GM12892 (cell line): ENCODE data around the gene COL26A1.

Experiments used
- DNase-seq: peaks from one replicate; pipeline ENCODE4 v3.0.0; 2011; ENCODE audit not compliant: insufficient read length
- FAIRE-seq: peaks from 2 replicates; lab custom pipeline; 2011; peaks lifted over from hg19 to GRCh38; lab: Jason Lieb, UNC
- POLR2A ChIP-seq: IDR thresholded peaks from 2 replicates; pipeline ENCODE4 v1.6.1; 2011; ENCODE audit warnings: low read depth, low read length, control low read depth
- POLR2AphosphoS5 ChIP-seq: IDR thresholded peaks from 2 replicates; pipeline ENCODE4 v1.6.1; 2011; ENCODE audit warnings: low read depth, low read length, control low read depth
- TAF1 ChIP-seq: IDR thresholded peaks from 2 replicates; pipeline ENCODE4 v1.6.1; 2011; ENCODE audit warnings: low read depth, mild to moderate bottlenecking, control low read depth, low read length, borderline replicate concordance

Gene COL26A1

GRCh38 chr7:101397770-101398324 is 35.2 kb downstream of the COL26A1 start:
- TF ChIP-seq POLR2A: no peak
- TF ChIP-seq TAF1: no peak
- no peak for TF ChIP-seq POLR2AphosphoS5
- FAIRE-seq (no peak), DNase-seq (no peak)

- TF ChIP-seq POLR2A (no peak), POLR2AphosphoS5 (no peak), TAF1 (no peak)
- DNase-seq (no peak), FAIRE-seq (no peak)
These were observed 36.0 kb downstream of the COL26A1 start for GRCh38 chr7:101398396-101399289.

DNA sequence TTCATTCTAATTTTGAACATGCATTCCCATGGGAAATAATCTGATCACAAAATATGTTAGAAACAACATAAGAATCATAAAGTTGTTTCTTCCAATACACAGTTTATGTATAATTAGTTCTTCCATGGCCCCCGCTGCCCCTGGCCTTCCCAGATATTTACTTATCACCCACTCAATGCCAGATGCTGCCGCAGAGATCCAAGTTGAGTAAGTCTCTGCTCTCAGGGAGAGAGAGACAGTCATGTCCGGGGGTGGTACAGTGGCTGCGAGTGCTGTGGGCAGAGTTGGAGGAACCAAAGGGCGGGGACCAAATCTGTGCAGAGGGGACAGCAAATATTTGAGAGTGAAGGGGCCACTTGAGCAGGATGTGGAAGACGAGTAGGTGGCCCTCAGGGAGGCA is 37.1 kb downstream of the COL26A1 start:
- no peak for DNase-seq
- TF ChIP-seq POLR2AphosphoS5: no peak
- TF ChIP-seq POLR2A: no peak
- TF ChIP-seq TAF1: no peak
- no peak for FAIRE-seq

DNA sequence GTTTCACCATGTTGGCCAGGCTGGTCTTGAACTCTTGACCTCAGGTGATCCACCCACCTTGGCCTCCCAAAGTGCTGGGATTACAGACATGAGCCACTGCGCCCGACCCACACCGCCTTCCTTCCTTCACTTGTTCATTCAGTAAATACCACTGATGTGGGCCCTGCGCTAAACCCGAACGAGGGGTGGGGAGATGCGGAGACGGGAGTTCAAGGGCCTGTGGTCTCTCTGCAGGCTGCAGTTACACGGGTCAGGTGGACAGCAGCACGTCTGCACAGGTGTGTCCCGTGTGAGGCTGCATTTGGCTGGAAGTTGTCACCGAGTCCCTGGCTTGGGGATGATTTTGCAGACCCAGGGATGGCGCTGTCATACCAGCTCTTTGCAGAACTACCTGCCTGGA is 38.1 kb downstream of the COL26A1 start:
- no peak for FAIRE-seq

DNA sequence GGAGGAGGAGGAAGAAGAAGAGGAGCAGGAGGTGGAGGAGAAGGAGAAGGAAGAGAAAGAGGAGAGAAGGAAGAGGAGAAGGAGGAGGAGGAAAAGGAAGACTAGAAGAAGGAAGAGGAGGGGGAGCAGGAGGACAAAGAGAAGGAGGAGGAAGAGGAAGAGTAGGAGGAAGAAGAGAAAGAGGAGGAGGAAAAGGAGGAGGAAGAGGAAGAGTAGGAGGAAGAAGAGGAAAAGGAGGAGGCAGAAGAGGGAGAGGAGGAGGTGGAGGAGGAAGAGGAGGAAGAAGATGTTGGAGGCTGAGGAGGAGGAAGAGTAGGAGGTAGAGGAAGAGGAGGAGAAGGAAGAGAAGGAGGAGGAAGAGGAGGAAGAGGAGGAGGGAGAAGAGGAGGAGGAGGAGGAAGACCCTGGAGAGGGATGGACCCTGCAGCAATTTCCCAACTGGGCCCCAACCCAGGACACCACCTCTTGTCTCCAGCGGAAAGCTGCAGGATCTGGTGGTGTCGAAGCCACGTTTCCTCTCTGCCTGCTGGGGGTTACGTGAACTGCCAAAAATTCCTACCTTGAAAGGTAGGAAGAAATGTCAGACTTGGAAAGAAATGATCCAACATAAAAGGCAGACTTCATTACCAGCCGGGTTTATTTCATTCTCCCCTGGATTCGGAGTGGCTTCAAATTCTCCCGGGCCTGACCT is 38.9 kb downstream of the COL26A1 start:
- no peak for FAIRE-seq

More for the DNA sequence above, 38.1 kb downstream of the COL26A1 start:
- TF ChIP-seq POLR2AphosphoS5 (no peak), TAF1 (no peak), POLR2A (no peak)
- no peak for DNase-seq

GRCh38 chr7:101402081-101402779 is 39.6 kb downstream of the COL26A1 start:
- TF ChIP-seq TAF1 (no peak), POLR2AphosphoS5 (no peak), POLR2A (no peak)
- DNase-seq (no peak), FAIRE-seq (no peak)

More for the DNA sequence above, 38.9 kb downstream of the COL26A1 start:
- DNase-seq: no peak
- TF ChIP-seq POLR2A (no peak), POLR2AphosphoS5 (no peak), TAF1 (no peak)

DNA sequence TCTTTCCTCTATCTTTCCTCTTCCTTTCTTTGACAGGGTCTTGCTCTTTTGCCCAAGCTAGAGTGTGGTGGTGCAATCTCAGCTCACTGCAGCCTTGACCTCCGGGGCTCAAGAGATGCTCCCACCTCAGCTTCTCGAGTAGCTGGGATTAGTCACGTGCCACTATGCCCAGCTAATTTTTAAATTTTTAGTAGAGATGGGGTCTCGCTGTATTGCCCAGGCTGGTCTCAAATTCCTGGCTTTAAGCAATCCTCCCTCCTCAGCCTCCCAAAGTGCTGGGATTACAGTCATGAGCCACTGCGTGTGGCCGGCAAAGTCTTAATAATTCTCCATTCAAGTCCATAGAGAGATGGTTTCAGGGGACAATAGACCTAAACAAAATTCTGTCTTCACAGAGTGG is 40.2 kb downstream of the COL26A1 start:
- FAIRE-seq (no peak), DNase-seq (no peak)
- TF ChIP-seq TAF1 (no peak), POLR2AphosphoS5 (no peak), POLR2A (no peak)

DNA sequence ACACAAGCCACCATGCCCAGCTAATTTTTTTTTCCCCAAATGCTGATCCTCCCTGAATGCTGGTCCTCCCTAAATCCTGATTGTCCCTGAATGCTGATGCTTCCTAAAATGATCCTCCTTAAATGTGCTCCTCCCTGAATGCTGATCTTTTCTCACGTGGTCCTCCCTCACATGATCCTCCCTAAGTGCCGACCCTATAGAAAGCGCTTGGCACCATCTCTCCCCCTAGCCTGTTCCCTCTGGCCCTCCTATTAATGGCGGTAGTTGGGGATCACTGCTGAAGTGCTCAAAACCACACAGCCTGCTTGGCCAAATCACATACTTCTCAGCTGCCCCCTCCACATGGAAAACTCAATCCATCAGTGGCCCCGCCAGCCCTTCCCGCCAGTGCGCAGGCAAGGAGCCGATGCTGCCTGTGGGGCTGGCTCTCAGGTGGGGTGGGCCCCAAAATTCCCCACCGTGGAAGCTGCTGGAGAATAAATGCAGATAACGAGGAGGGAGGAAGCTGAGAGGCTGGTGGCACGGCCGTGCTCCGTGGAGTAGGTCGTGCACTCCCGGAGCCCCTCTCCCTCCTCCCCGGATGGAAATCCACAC is 42.9 kb downstream of the COL26A1 start:
- TF ChIP-seq TAF1 (no peak), POLR2AphosphoS5 (no peak), POLR2A (no peak)
- DNase-seq (no peak), FAIRE-seq (no peak)

DNA sequence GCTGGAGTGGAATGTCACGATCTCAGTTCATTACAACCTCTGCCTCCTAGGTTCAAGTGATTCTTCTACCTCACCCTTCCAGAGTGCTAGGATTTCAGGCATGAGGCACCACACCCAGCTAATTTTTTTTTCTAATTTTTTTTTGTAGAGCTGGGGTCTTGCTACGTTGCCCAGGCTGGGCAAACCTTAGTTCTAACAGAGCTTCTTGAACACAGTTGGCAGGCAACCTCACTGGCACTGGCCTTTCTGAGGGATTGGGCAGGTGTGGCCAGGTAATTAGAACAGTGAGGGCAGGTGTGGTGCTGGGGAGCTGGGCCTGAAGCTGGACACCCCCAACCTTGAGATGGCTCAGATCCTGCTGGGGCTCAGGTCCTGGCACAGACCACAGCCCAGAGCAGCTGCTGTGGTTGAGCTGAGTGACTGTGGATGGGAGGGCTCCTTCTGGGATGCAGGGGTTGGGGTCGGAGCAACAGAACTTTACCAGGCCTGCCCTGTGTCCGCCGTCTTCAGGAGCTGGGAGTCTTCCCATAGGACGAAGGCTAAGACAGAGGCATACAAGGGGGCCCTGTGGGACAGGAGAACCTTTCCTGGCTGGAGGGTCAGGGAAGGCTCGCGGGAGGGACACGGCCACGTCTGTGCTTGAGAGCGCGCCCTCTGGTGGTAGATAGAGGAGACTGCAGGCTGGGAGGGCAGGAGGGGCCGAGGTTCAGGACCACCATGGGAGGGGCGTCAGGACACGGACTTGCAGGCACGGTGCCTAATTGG is 48.2 kb downstream of the COL26A1 start:
- DNase-seq (peak; percentile 50), FAIRE-seq (no peak)

GRCh38 chr7:101411508-101411874 is 48.8 kb downstream of the COL26A1 start:
- no peak for FAIRE-seq
- no peak for DNase-seq
- TF ChIP-seq TAF1: no peak
- no peak for TF ChIP-seq POLR2A
- TF ChIP-seq POLR2AphosphoS5: no peak

More for the DNA sequence above, 48.2 kb downstream of the COL26A1 start:
- no peak for TF ChIP-seq POLR2AphosphoS5
- no peak for TF ChIP-seq POLR2A
- TF ChIP-seq TAF1: no peak
